HG02981 (cell line): ENCODE results near the gene METRN.
A peak's percentile ranks its signal among the peaks of the same experiment; 100 is the strongest.

Experiments
- ATAC-seq: cut with Tn5 transposase; IDR thresholded peaks from one replicate; pipeline ENCODE4 v1.9.1; 2021; ENCODE audit warnings: mild to moderate bottlenecking, moderate library complexity; ENCODE audit not compliant: unreplicated experiment

METRN gene

GRCh38 chr16:677316-678190 lies 37.4 kb upstream of the METRN start:
- ATAC-seq, result no peak

- no peak for ATAC-seq
Observed at GRCh38 chr16:678209-678857, 36.6 kb upstream of the METRN start.

GRCh38 chr16:678858-679813 lies 35.8 kb upstream of the METRN start:
- ATAC-seq, result peak; percentile 1

- peak; percentile 33 for ATAC-seq
Observed at GRCh38 chr16:679814-680624, 34.9 kb upstream of the METRN start, which contains the start of gene STUB1. Gene STUB1 (plus strand): TSS chr16:680410. CDS start chr16:680526, 116 bp downstream.

- no peak for ATAC-seq
Observed at GRCh38 chr16:680625-680945, 34.3 kb upstream of the METRN start.

- no peak for ATAC-seq
Observed at GRCh38 chr16:680967-681745, 33.8 kb upstream of the METRN start.

- ATAC-seq, result no peak
Observed at GRCh38 chr16:681746-682427, 33.0 kb upstream of the METRN start.

GRCh38 chr16:682493-683395 lies 32.2 kb upstream of the METRN start:
- no peak for ATAC-seq

- no peak for ATAC-seq
Observed at GRCh38 chr16:683396-684070, 31.4 kb upstream of the METRN start.

- ATAC-seq, result peak; percentile 60
Observed at GRCh38 chr16:684071-684794, 30.7 kb upstream of the METRN start, which contains the start of gene JMJD8. Gene JMJD8 (minus strand): TSS chr16:684334. CDS start chr16:684319, 15 bp downstream.

GRCh38 chr16:684961-685696 lies 29.8 kb upstream of the METRN start:
- no peak for ATAC-seq

GRCh38 chr16:685967-686366 lies 29.0 kb upstream of the METRN start:
- no peak for ATAC-seq

- no peak for ATAC-seq
Observed at GRCh38 chr16:686459-687260, 28.3 kb upstream of the METRN start.

- ATAC-seq, result no peak
Observed at GRCh38 chr16:687499-687898, 27.4 kb upstream of the METRN start.
